GM13977 (cell line): Measurements from ENCODE around the gene USP36.

ENCODE experiments used
- DNase-seq: peaks from one replicate; pipeline ENCODE4 v3.0.0; 2012; ENCODE audit warnings: low spot score
- CTCF ChIP-seq: IDR thresholded peaks from 2 replicates; pipeline ENCODE4 v1.5.1; 2012; ENCODE audit warnings: mild to moderate bottlenecking, control low read depth; ENCODE audit not compliant: insufficient read depth; ENCODE audit errors: extremely low read depth, missing control alignments
- in situ Hi-C: fragments of 300-500 bp; cut with MboI; formaldehyde crosslinking; loops from one replicate; pipeline ENCODE4 v1.12.0; 2022; ENCODE audit warnings: low sequenced_read_pairs, low pct_unique_long_range_greater_than_20kb, mixed read lengths, inconsistent platforms; ENCODE audit not compliant: unreplicated experiment

The USP36 gene

GRCh38 chr17:78794399-78794798 lies 46.2 kb downstream of the USP36 start:
- in situ Hi-C loops, result no loop called here
- no peak for TF ChIP-seq CTCF
- DNase-seq, result no peak

DNA sequence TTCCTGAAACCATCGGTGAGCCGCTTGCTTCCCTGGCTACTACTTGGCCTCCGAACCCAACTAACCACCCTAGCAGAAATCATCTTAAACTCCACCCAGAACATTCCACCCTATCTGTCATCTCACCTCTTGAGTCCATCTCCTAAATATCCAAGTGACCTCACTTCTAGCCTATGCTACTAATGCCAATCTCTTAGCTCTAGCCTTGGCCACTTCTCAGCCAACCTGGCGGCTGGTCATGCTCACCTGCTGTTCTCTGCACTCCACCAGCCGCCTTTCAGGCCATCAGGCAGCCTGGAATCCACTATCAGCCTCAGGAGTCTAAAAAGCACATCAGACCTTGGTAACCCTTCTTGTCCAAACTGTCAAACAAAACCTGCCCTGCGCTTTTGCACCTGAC lies 46.6 kb downstream of the USP36 start:
- in situ Hi-C loops, result no loop called here
- DNase-seq, result no peak
- no peak for TF ChIP-seq CTCF

DNA sequence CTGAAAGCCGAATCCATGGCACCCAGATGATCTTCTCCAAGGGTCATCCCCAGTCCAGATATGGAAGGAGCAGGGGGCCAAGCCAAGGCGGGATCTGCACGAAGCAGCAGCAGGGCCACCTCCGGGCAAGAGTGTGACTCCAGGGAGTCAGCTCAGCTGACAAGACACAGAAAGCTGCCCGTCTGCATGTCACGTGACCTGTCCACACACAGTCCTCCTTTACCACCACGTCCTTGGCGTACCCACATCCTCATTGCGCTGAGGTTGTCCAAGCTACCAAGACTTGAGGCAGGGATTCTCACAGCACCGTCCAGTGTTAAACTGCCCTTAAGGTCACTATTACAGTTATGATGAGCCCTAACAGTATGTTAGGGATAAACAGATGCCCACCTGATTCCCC lies 47.2 kb downstream of the USP36 start:
- in situ Hi-C loops, result no loop called here

GRCh38 chr17:78791840-78792709 lies 48.5 kb downstream of the USP36 start:
- DNase-seq, result no peak
- TF ChIP-seq CTCF, result no peak
- in situ Hi-C loops, result no loop called here

More for the DNA sequence above, 47.2 kb downstream of the USP36 start:
- DNase-seq, result no peak
- TF ChIP-seq CTCF, result no peak

- in situ Hi-C loops, result no loop called here
- no peak for TF ChIP-seq CTCF
- DNase-seq, result no peak
These were observed 50.1 kb downstream of the USP36 start for GRCh38 chr17:78790552-78790951.

DNA sequence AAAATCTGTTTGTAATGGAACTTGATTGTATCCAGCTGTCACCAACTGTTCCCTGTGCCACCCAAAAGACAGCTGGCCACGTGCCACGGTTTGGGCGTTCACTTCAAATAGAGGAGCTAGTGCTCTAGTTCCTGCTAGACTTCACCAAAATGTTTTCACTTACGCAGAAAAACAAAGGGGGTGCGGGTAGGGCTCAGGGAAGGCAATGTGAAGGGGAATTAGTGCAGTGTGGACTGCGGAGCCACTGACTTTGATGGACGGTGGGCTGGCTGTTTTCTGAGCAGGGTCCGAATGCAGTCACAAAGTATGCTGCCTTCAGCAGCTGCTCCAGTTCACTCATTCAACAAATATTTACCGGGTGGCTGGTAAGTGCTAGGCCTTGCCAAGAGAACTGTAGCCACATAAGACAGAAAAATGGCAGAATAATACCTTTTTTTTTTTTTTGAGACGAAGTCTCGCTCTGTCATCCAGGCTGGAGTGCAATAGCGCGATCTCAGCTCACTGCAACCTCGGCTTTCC lies 50.9 kb downstream of the USP36 start:
- in situ Hi-C loops, result no loop called here
- no peak for DNase-seq
- TF ChIP-seq CTCF, result no peak
